B cell (primary cell): ENCODE results near the gene RERG.

Experiments
- EZH2 ChIP-seq: IDR thresholded peaks from 2 replicates; pipeline ENCODE4 v1.6.1; 2012; ENCODE audit warnings: borderline replicate concordance, low read depth, mild to moderate bottlenecking, moderate library complexity, low read length; ENCODE audit not compliant: insufficient read depth, poor library complexity, severe bottlenecking
- TF ChIP-seq, protein P1 (sequence below): fragments of 200-600 bp; IDR thresholded peaks from one replicate; pipeline ENCODE4 v1.8.0; 2022; ENCODE audit warnings: antibody characterized with exemption, mild to moderate bottlenecking

DNA sequence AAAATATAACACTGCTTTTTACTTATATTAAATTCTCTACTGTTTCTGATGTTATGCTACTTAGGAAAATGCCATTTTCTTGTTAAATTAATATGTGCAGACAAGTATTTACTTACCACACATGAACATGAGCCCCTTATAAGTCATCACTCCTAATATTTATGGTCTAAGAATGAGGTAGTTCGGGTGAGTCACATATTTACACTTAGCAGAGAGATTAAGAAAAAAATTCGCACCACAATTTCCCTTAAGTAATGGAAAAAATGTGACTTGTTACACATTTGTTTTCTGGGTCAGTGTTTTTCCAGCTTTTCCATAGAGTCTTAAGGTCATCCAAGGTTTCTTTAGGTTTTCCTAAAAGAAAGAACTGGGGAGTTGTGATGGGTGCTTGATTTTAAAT is 68.3 kb downstream of the RERG start:
- TF ChIP-seq, protein P1, sequence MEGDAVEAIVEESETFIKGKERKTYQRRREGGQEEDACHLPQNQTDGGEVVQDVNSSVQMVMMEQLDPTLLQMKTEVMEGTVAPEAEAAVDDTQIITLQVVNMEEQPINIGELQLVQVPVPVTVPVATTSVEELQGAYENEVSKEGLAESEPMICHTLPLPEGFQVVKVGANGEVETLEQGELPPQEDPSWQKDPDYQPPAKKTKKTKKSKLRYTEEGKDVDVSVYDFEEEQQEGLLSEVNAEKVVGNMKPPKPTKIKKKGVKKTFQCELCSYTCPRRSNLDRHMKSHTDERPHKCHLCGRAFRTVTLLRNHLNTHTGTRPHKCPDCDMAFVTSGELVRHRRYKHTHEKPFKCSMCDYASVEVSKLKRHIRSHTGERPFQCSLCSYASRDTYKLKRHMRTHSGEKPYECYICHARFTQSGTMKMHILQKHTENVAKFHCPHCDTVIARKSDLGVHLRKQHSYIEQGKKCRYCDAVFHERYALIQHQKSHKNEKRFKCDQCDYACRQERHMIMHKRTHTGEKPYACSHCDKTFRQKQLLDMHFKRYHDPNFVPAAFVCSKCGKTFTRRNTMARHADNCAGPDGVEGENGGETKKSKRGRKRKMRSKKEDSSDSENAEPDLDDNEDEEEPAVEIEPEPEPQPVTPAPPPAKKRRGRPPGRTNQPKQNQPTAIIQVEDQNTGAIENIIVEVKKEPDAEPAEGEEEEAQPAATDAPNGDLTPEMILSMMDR, result no peak
- TF ChIP-seq EZH2, result no peak
